ENCODE data around the gene RSPH6A. TPM values are rescaled to one million over a fixed set of nuclear protein-coding genes. Genes with fewer than 3 reads are reported as not detected.

Gene RSPH6A
- polyA plus RNA-seq, 1 donor (not counting 4 experiments of a cell fraction or from before 2014, with no cell fraction given), result not detected

- H3K4me1 ChIP-seq (ENCODE audit: control insufficient read depth, extremely low read depth, insufficient read depth, low read length), result peaks cover 10% of the 10 kb centered on the region
- no peaks in the 10 kb centered on the region for H3K9me3 ChIP-seq (ENCODE audit: control insufficient read depth, low read depth, low read length)
- TF ChIP-seq EZH2 (IDR thresholded peaks at IDR 0.05; ENCODE audit: low read length) (no peak), CTCF (optimal IDR thresholded peaks at IDR 0.05 in 1 of 3, IDR thresholded peaks at IDR 0.05 in 1 of 3, conservative IDR thresholded peaks at IDR 0.05 in 1 of 3; ENCODE audit: extremely low read depth in 1 of 3, insufficient read depth in 2 of 3, low read length in 3 of 3) (no peak)
- H3K9ac ChIP-seq (ENCODE audit: control insufficient read depth, extremely low read depth, insufficient read depth, low read length), result no peak overlapping the region
- no peak overlapping the region for H3K27ac ChIP-seq (ENCODE audit: control insufficient read depth, insufficient read depth, low read length)
- H3K36me3 ChIP-seq (ENCODE audit: control insufficient read depth in 2 of 2, extremely low read depth in 1 of 2, insufficient read depth in 2 of 2, low read length in 2 of 2), result no peaks in the 10 kb centered on the region
- H3K79me2 ChIP-seq (ENCODE audit: control insufficient read depth, insufficient read depth, low read length), result no peaks in the 10 kb centered on the region
- no peak for DNase-seq (ENCODE audit: low read depth, low spot score)
- H4K20me1 ChIP-seq (ENCODE audit: control insufficient read depth, extremely low read depth, insufficient read depth, low read length), result no peaks in the 10 kb centered on the region
- dilution Hi-C loops (cut with MboI; ENCODE audit: extremely low pct_ligation_motif_present, low sequenced_read_pairs), result no loop called here
- no peak overlapping the region for H2AFZ ChIP-seq (ENCODE audit: control insufficient read depth, low read length)
- no peak overlapping the region for H3K4me2 ChIP-seq (ENCODE audit: control insufficient read depth, extremely low read depth, insufficient read depth, low read depth, low read length)
- no peaks in the 10 kb centered on the region for H3K9me1 ChIP-seq (ENCODE audit: control insufficient read depth, extremely low read depth, insufficient read depth, low read length)
- no peak for FAIRE-seq
- no peaks in the 10 kb centered on the region for H3K27me3 ChIP-seq (ENCODE audit: control insufficient read depth, extremely low read depth, insufficient read depth, low read length)
- no peak overlapping the region for H3K4me3 ChIP-seq (ENCODE audit: control insufficient read depth in 2 of 3, extremely low read depth in 1 of 3, insufficient read depth in 2 of 3, low read depth in 1 of 3, low read length in 3 of 3)
Measured at GRCh38 chr19:45762870-45763631, 52.1 kb downstream of the RSPH6A start.

GRCh38 chr19:45761714-45762113 lies 53.4 kb downstream of the RSPH6A start:
- H3K9me3 ChIP-seq (ENCODE audit: control insufficient read depth, low read depth, low read length), result no peaks in the 10 kb centered on the region
- no peaks in the 10 kb centered on the region for H3K27me3 ChIP-seq (ENCODE audit: control insufficient read depth, extremely low read depth, insufficient read depth, low read length)
- no peak overlapping the region for H2AFZ ChIP-seq (ENCODE audit: control insufficient read depth, low read length)
- no peak for FAIRE-seq
- H4K20me1 ChIP-seq (ENCODE audit: control insufficient read depth, extremely low read depth, insufficient read depth, low read length), result no peaks in the 10 kb centered on the region
- TF ChIP-seq EZH2 (IDR thresholded peaks at IDR 0.05; ENCODE audit: low read length) (no peak), CTCF (optimal IDR thresholded peaks at IDR 0.05 in 1 of 3, IDR thresholded peaks at IDR 0.05 in 1 of 3, conservative IDR thresholded peaks at IDR 0.05 in 1 of 3; ENCODE audit: extremely low read depth in 1 of 3, insufficient read depth in 2 of 3, low read length in 3 of 3) (no peak)
- DNase-seq (ENCODE audit: low read depth, low spot score), result no peak
- no peaks in the 10 kb centered on the region for H3K79me2 ChIP-seq (ENCODE audit: control insufficient read depth, insufficient read depth, low read length)
- dilution Hi-C loops (cut with MboI; ENCODE audit: extremely low pct_ligation_motif_present, low sequenced_read_pairs), result no loop called here
- H3K4me3 ChIP-seq (ENCODE audit: control insufficient read depth in 2 of 3, extremely low read depth in 1 of 3, insufficient read depth in 2 of 3, low read depth in 1 of 3, low read length in 3 of 3), result no peak overlapping the region
- no peak overlapping the region for H3K27ac ChIP-seq (ENCODE audit: control insufficient read depth, insufficient read depth, low read length)
- H3K4me2 ChIP-seq (ENCODE audit: control insufficient read depth, extremely low read depth, insufficient read depth, low read depth, low read length), result no peak overlapping the region
- no peaks in the 10 kb centered on the region for H3K9me1 ChIP-seq (ENCODE audit: control insufficient read depth, extremely low read depth, insufficient read depth, low read length)
- H3K36me3 ChIP-seq (ENCODE audit: control insufficient read depth in 2 of 2, extremely low read depth in 1 of 2, insufficient read depth in 2 of 2, low read length in 2 of 2), result no peaks in the 10 kb centered on the region
- H3K9ac ChIP-seq (ENCODE audit: control insufficient read depth, extremely low read depth, insufficient read depth, low read length), result no peak overlapping the region
- H3K4me1 ChIP-seq (ENCODE audit: control insufficient read depth, extremely low read depth, insufficient read depth, low read length), result no peaks in the 10 kb centered on the region

All from keratinocyte (primary cell).